Measurements from ENCODE around the gene CCDC14.
"Not testable (repeated sequence)": the region's sequence is repeated elsewhere in the genome, so short reads cannot be mapped to it uniquely, and the experiment has no call there.

The CCDC14 gene

GRCh38 chr3:123909785-123910184 lies 51.2 kb downstream of the CCDC14 start:
- no peak for DNase-seq (ENCODE audit: low read depth in 2 of 2)

GRCh38 chr3:123907720-123908119 lies 53.3 kb downstream of the CCDC14 start:
- DNase-seq (ENCODE audit: low read depth in 2 of 2) = no peak

- no peak for DNase-seq (ENCODE audit: low read depth in 2 of 2)
Observed at GRCh38 chr3:123899300-123899865, 61.6 kb downstream of the CCDC14 start.

GRCh38 chr3:123893012-123893411 lies 68.0 kb downstream of the CCDC14 start:
- DNase-seq (ENCODE audit: low read depth in 2 of 2) = no peak

- no peak for DNase-seq (ENCODE audit: low read depth in 2 of 2)
Observed at GRCh38 chr3:123892195-123892594, 68.8 kb downstream of the CCDC14 start.

GRCh38 chr3:123890991-123891390 lies 70.0 kb downstream of the CCDC14 start:
- DNase-seq (ENCODE audit: low read depth in 2 of 2) = not testable (repeated sequence)

- DNase-seq (ENCODE audit: low read depth in 2 of 2) = not testable (repeated sequence)
Observed at GRCh38 chr3:123890162-123890561, 70.9 kb downstream of the CCDC14 start.

- DNase-seq (ENCODE audit: low read depth in 2 of 2) = no peak
Observed at GRCh38 chr3:123884993-123885392, 76.0 kb downstream of the CCDC14 start.

- DNase-seq (ENCODE audit: low read depth in 2 of 2) = peak in 1 of 2 donors; percentile 20
Observed at GRCh38 chr3:123884203-123884831, 76.7 kb downstream of the CCDC14 start, which contains the start of gene MYLK. Gene MYLK (minus strand): TSS chr3:123884332. CDS start chr3:123793841, 90,491 bp downstream.

- DNase-seq (ENCODE audit: low read depth in 2 of 2) = no peak
Observed at GRCh38 chr3:123883701-123884202, 77.3 kb downstream of the CCDC14 start.

GRCh38 chr3:123883111-123883510 lies 77.9 kb downstream of the CCDC14 start:
- no peak for DNase-seq (ENCODE audit: low read depth in 2 of 2)

- DNase-seq (ENCODE audit: low read depth in 2 of 2) = no peak
Observed at GRCh38 chr3:123881771-123882170, 79.3 kb downstream of the CCDC14 start.

GRCh38 chr3:123880998-123881561 lies 79.9 kb downstream of the CCDC14 start:
- no peak for DNase-seq (ENCODE audit: low read depth in 2 of 2)

GRCh38 chr3:123878807-123879206 lies 82.2 kb downstream of the CCDC14 start:
- no peak for DNase-seq (ENCODE audit: low read depth in 2 of 2)

GRCh38 chr3:123877965-123878364 lies 83.1 kb downstream of the CCDC14 start:
- DNase-seq (ENCODE audit: low read depth in 2 of 2) = no peak

GRCh38 chr3:123877466-123877865 lies 83.6 kb downstream of the CCDC14 start:
- DNase-seq (ENCODE audit: low read depth in 2 of 2) = no peak

- no peak for DNase-seq (ENCODE audit: low read depth in 2 of 2)
Observed at GRCh38 chr3:123876858-123877257, 84.2 kb downstream of the CCDC14 start.

GRCh38 chr3:123872621-123873020 lies 88.4 kb downstream of the CCDC14 start:
- DNase-seq (ENCODE audit: low read depth in 2 of 2) = no peak

GRCh38 chr3:123871946-123872345 lies 89.1 kb downstream of the CCDC14 start:
- DNase-seq (ENCODE audit: low read depth in 2 of 2) = no peak

GRCh38 chr3:123870033-123870432 lies 91.0 kb downstream of the CCDC14 start:
- DNase-seq (ENCODE audit: low read depth in 2 of 2) = no peak

- no peak for DNase-seq (ENCODE audit: low read depth in 2 of 2)
Observed at GRCh38 chr3:123869165-123869564, 91.9 kb downstream of the CCDC14 start.

- DNase-seq (ENCODE audit: low read depth in 2 of 2) = no peak
Observed at GRCh38 chr3:123864706-123865105, 96.3 kb downstream of the CCDC14 start.
